BLaER1 treated with 17β-estradiol and CSF1 and Interleukin-3, amounts not matched to agents 10 nM and 100 nM (cell line): ENCODE data around the gene JAG2.

Experiments
- H3K27ac ChIP-seq, 11 experiments: shearing (Covaris generic); formaldehyde crosslinking; 2 replicates each; pipeline ENCODE4 v1.8.1; 2022
- H3K27me3 ChIP-seq, 11 experiments: shearing (Covaris generic); formaldehyde crosslinking; 2 replicates each; pipeline ENCODE4 v1.8.1; 2022
- H3K36me3 ChIP-seq, 11 experiments: shearing (Covaris generic); formaldehyde crosslinking; 2 replicates each; pipeline ENCODE4 v1.8.1; 2022
- H3K4me1 ChIP-seq, 10 experiments: shearing (Covaris generic); formaldehyde crosslinking; 2 replicates each; pipeline ENCODE4 v1.8.1; 2022
- H3K4me2 ChIP-seq, 11 experiments: shearing (Covaris generic); formaldehyde crosslinking; 2 replicates each; pipeline ENCODE4 v1.8.1; 2022
- H3K4me3 ChIP-seq, 10 experiments: shearing (Covaris generic); formaldehyde crosslinking; 2 replicates each; pipeline ENCODE4 v1.8.1; 2022
- H3K9ac ChIP-seq, 11 experiments: shearing (Covaris generic); formaldehyde crosslinking; 2 replicates each; pipeline ENCODE4 v1.8.1; 2022
- H3K9me3 ChIP-seq, 11 experiments: shearing (Covaris generic); formaldehyde crosslinking; replicated peaks in 1 of 11; 2 replicates each; pipeline ENCODE4 v1.8.1; 2022
- H4K20me1 ChIP-seq, 11 experiments: shearing (Covaris generic); formaldehyde crosslinking; 2 replicates each; pipeline ENCODE4 v1.8.1; 2022
- Cebpa-rat ChIP-seq, 11 experiments: shearing (Covaris generic); IDR thresholded peaks; 2 replicates each; pipeline ENCODE4 v1.8.1; 2022

Gene JAG2

GRCh38 chr14:105185001-105185400 lies 16.4 kb upstream of the JAG2 start:
- Histone ChIP-seq H4K20me1 (peaks cover 0 to 7% (median 3%) of the 10 kb centered on the region in 11 experiments; a peak in 11 of 22 replicates), H3K27me3 (peaks cover 0 to 15% (median 0%) of the 10 kb centered on the region in 11 experiments; a peak in 3 of 22 replicates), H3K4me1 (peaks cover 21 to 51% (median 46%) of the 10 kb centered on the region in 10 experiments), H3K9me3 (peaks cover 12 to 22% (median 19%) of the 10 kb centered on the region in 11 experiments), H3K36me3 (peaks cover 0 to 4% (median 0%) of the 10 kb centered on the region in 11 experiments; a peak in 1 of 22 replicates), H3K27ac (no peak overlapping the region), H3K9ac (no peak overlapping the region), H3K4me3 (no peak overlapping the region), H3K4me2 (peak overlapping the region in 9 of 11 experiments; percentile 5 to 98 (median 51); a peak in 15 of 22 replicates)
- no peak for TF ChIP-seq Cebpa-rat (IDR thresholded peaks at IDR 0.05)

GRCh38 chr14:105184461-105184860 lies 15.9 kb upstream of the JAG2 start:
- H3K9ac ChIP-seq, result no peak overlapping the region
- H3K4me2 ChIP-seq, result peak overlapping the region in 9 of 11 experiments; percentile 5 to 98 (median 51); a peak in 16 of 22 replicates
- peaks cover 27 to 57% (median 52%) of the 10 kb centered on the region in 10 experiments for H3K4me1 ChIP-seq
- H4K20me1 ChIP-seq, result peaks cover 0 to 13% (median 8%) of the 10 kb centered on the region in 11 experiments; a peak in 16 of 22 replicates
- no peak overlapping the region for H3K4me3 ChIP-seq
- H3K36me3 ChIP-seq, result peaks cover 0 to 4% (median 0%) of the 10 kb centered on the region in 11 experiments; a peak in 1 of 22 replicates
- no peak overlapping the region for H3K27ac ChIP-seq
- H3K27me3 ChIP-seq, result peaks cover 0 to 15% (median 0%) of the 10 kb centered on the region in 11 experiments; a peak in 3 of 22 replicates
- H3K9me3 ChIP-seq, result peaks cover 12 to 22% (median 19%) of the 10 kb centered on the region in 11 experiments
- no peak for TF ChIP-seq Cebpa-rat (IDR thresholded peaks at IDR 0.05)

- H3K27ac ChIP-seq, result peak overlapping the region in 3 of 11 experiments; percentile 11 to 27 (median 15); a peak in 2 of 22 replicates
- TF ChIP-seq Cebpa-rat (IDR thresholded peaks at IDR 0.05), result no peak
- no peak overlapping the region; a peak in 1 of 20 replicates for H3K4me3 ChIP-seq
- no peaks in the 10 kb centered on the region for H3K36me3 ChIP-seq
- peaks cover 7 to 32% (median 28%) of the 10 kb centered on the region in 11 experiments; a peak in 17 of 22 replicates for H4K20me1 ChIP-seq
- peak overlapping the region in 8 of 11 experiments; percentile 7 to 44 (median 31); a peak in 9 of 22 replicates for H3K9ac ChIP-seq
- H3K9me3 ChIP-seq, result peaks cover 0 to 3% (median 1%) of the 10 kb centered on the region in 11 experiments; a peak in 10 of 22 replicates
- peak overlapping the region; percentile 74 to 98 (median 82) for H3K4me2 ChIP-seq
- H3K27me3 ChIP-seq, result peaks cover 0 to 15% (median 0%) of the 10 kb centered on the region in 11 experiments; a peak in 3 of 22 replicates
- H3K4me1 ChIP-seq, result peaks cover 46 to 77% (median 72%) of the 10 kb centered on the region in 10 experiments
These were observed 13.9 kb upstream of the JAG2 start for GRCh38 chr14:105182296-105183020.

- H3K36me3 ChIP-seq, result no peaks in the 10 kb centered on the region
- H3K9me3 ChIP-seq, result no peaks in the 10 kb centered on the region
- peaks cover 0 to 16% (median 0%) of the 10 kb centered on the region in 11 experiments; a peak in 3 of 22 replicates for H3K27me3 ChIP-seq
- no peak for TF ChIP-seq Cebpa-rat (IDR thresholded peaks at IDR 0.05)
- H3K4me2 ChIP-seq, result peak overlapping the region; percentile 74 to 98 (median 82)
- H3K4me3 ChIP-seq, result peak overlapping the region; percentile 55 to 72 (median 61)
- peaks cover 53 to 84% (median 79%) of the 10 kb centered on the region in 10 experiments for H3K4me1 ChIP-seq
- peak overlapping the region in 7 of 11 experiments; percentile 44 to 76 (median 72); a peak in 9 of 22 replicates for H3K9ac ChIP-seq
- H3K27ac ChIP-seq, result peak overlapping the region in 3 of 11 experiments; percentile 46 to 69 (median 65); a peak in 3 of 22 replicates
- H4K20me1 ChIP-seq, result peaks cover 11 to 39% (median 31%) of the 10 kb centered on the region in 11 experiments; a peak in 17 of 22 replicates
These were observed 13.1 kb upstream of the JAG2 start for GRCh38 chr14:105181549-105182295.

GRCh38 chr14:105180592-105181548 lies 12.3 kb upstream of the JAG2 start, which contains the start of gene NUDT14:
TSS of gene NUDT14 (minus strand) at chr14:105181312. CDS start at chr14:105181209, 103 bp downstream.
- H3K4me3 ChIP-seq, result peak within 1 kb of the TSS; percentile 55 to 72 (median 61)
- H3K9ac ChIP-seq, result peak within 1 kb of the TSS; percentile 63 to 76 (median 72); a peak in 21 of 22 replicates
- H3K4me2 ChIP-seq, result peak within 1 kb of the TSS; percentile 86 to 100 (median 96)
- no peaks in the 10 kb centered on the region for H3K9me3 ChIP-seq
- H4K20me1 ChIP-seq, result peaks cover 11 to 48% (median 34%) of the 10 kb centered on the region in 11 experiments; a peak in 17 of 22 replicates
- peaks cover 62 to 93% (median 88%) of the 10 kb centered on the region in 10 experiments for H3K4me1 ChIP-seq
- no peaks in the 10 kb centered on the region for H3K36me3 ChIP-seq
- peak within 1 kb of the TSS in 9 of 11 experiments; percentile 29 to 70 (median 61); a peak in 15 of 22 replicates for H3K27ac ChIP-seq
- peaks cover 0 to 18% (median 0%) of the 10 kb centered on the region in 11 experiments; a peak in 3 of 22 replicates for H3K27me3 ChIP-seq
- TF ChIP-seq Cebpa-rat (IDR thresholded peaks at IDR 0.05), result no peak

- peaks cover 0 to 13% (median 0%) of the 10 kb centered on the region in 11 experiments; a peak in 3 of 22 replicates for H3K27me3 ChIP-seq
- H3K27ac ChIP-seq, result no peak overlapping the region
- H4K20me1 ChIP-seq, result peaks cover 11 to 57% (median 38%) of the 10 kb centered on the region in 11 experiments; a peak in 17 of 22 replicates
- peaks cover 79 to 95% (median 90%) of the 10 kb centered on the region in 10 experiments for H3K4me1 ChIP-seq
- H3K9ac ChIP-seq, result peak overlapping the region in 7 of 11 experiments; percentile 8 to 76 (median 71); a peak in 9 of 22 replicates
- H3K9me3 ChIP-seq, result no peaks in the 10 kb centered on the region
- no peaks in the 10 kb centered on the region for H3K36me3 ChIP-seq
- TF ChIP-seq Cebpa-rat (IDR thresholded peaks at IDR 0.05), result no peak
- no peak overlapping the region for H3K4me3 ChIP-seq
- peak overlapping the region; percentile 86 to 100 (median 96) for H3K4me2 ChIP-seq
These were observed 10.6 kb upstream of the JAG2 start for GRCh38 chr14:105179191-105179590.

GRCh38 chr14:105178868-105179140 lies 10.2 kb upstream of the JAG2 start:
- peaks cover 83 to 95% (median 91%) of the 10 kb centered on the region in 10 experiments for H3K4me1 ChIP-seq
- no peaks in the 10 kb centered on the region for H3K9me3 ChIP-seq
- H3K36me3 ChIP-seq, result no peaks in the 10 kb centered on the region
- peak overlapping the region; percentile 42 to 100 (median 96); a peak in 20 of 22 replicates for H3K4me2 ChIP-seq
- H3K9ac ChIP-seq, result peak overlapping the region in 6 of 11 experiments; percentile 8 to 76 (median 16); a peak in 5 of 22 replicates
- H3K27ac ChIP-seq, result no peak overlapping the region
- peaks cover 11 to 57% (median 42%) of the 10 kb centered on the region in 11 experiments; a peak in 17 of 22 replicates for H4K20me1 ChIP-seq
- no peak for TF ChIP-seq Cebpa-rat (IDR thresholded peaks at IDR 0.05)
- peaks cover 0 to 13% (median 0%) of the 10 kb centered on the region in 11 experiments; a peak in 3 of 22 replicates for H3K27me3 ChIP-seq
- H3K4me3 ChIP-seq, result no peak overlapping the region
